ENCODE measurements around the gene TKT. TPM values are rescaled to one million over a fixed set of nuclear protein-coding genes. Genes with fewer than 3 reads are reported as not detected.

TKT gene
- total and polyA plus RNA-seq, 2 of the 8 experiments (the other 6 are each of a cell fraction or from before 2014, with no cell fraction given), result 418 to 986 TPM

DNA sequence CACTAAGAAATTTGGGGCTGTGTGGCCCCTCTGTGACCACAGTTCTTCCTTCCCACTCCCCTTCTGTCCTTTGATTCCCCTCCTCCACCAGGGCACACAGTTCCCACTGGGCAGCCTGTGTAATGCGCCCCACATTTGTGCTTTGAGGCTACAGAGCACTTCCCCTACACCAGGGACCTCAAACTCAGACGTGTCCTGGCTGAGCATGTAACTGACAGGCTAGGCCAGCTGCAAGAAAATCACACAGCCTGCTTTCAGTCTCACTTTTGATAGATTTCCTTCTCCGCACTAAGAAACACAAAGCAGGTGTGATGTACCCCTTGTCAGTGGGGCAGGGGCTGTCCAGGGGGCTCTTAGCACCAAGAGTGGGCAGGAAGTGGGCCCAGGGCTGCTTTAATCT, 65.2 kb downstream of the TKT start:
- DNase-seq (ENCODE audit: low read depth in 1 of 2, low spot score in 2 of 2) (no peak), FAIRE-seq (no peak)
- no peak overlapping the region for H2BK20ac ChIP-seq (ENCODE audit: low read length)
- no peak overlapping the region for H3K4me2 ChIP-seq (ENCODE audit: insufficient read depth in 1 of 2, low read depth in 2 of 2, low read length in 2 of 2)
- no peaks in the 10 kb centered on the region for H3K9me3 ChIP-seq (ENCODE audit: insufficient read depth in 2 of 2, low read depth in 1 of 2, low read length in 1 of 2)
- H2BK12ac ChIP-seq (ENCODE audit: low read depth, low read length), result no peak overlapping the region
- H3K4me1 ChIP-seq (replicated peaks in 1 of 4; ENCODE audit: control insufficient read depth in 3 of 4, insufficient read depth in 4 of 4, low read length in 3 of 4), result peaks cover 0 to 13% (median 9%) of the 10 kb centered on the region in 4 experiments; a peak in 5 of 7 replicates
- 85% methylated on average over 3 of the region's 3 CpGs; no CpG with 5 or more reads in 1 of the 2 experiments for WGBS, 2 experiments (ENCODE audit: extremely low coverage in 1 of 2, insufficient coverage in 1 of 2, insufficient read length in 1 of 2, insufficient replicate concordance in 2 of 2, low coverage in 1 of 2, low lambda C conversion rate in 2 of 2, missing lambda C conversion rate in 1 of 2)
- no peak overlapping the region for H2BK120ac ChIP-seq (replicated peaks; ENCODE audit: low read depth, low read length)
- H4K5ac ChIP-seq (ENCODE audit: insufficient read length, low read depth, low read length), result no peak overlapping the region
- H2AK5ac ChIP-seq (ENCODE audit: low read depth, low read length), result no peak overlapping the region
- H4K91ac ChIP-seq (replicated peaks; ENCODE audit: insufficient read length, low read length), result no peak overlapping the region
- no peak overlapping the region for H2BK15ac ChIP-seq (ENCODE audit: low read length)
- H3K27ac ChIP-seq (ENCODE audit: low read depth, low read length), result no peak overlapping the region
- no peaks in the 10 kb centered on the region for H4K20me1 ChIP-seq (replicated peaks in 1 of 2; ENCODE audit: control insufficient read depth in 1 of 2, insufficient read depth in 2 of 2, low read length in 2 of 2)
- H3K23ac ChIP-seq (ENCODE audit: insufficient read length), result no peak overlapping the region
- H3K4ac ChIP-seq (replicated peaks; ENCODE audit: insufficient read length, low read depth, low read length), result no peak overlapping the region
- H2AFZ ChIP-seq (ENCODE audit: low read length), result no peak overlapping the region
- TF ChIP-seq EP300 (IDR thresholded peaks at IDR 0.05; ENCODE audit: borderline replicate concordance in 1 of 2, low read depth in 2 of 2, low read length in 2 of 2) (no peak), TAF7 (optimal IDR thresholded peaks at IDR 0.05; ENCODE audit: borderline replicate concordance, low read depth, low read length) (no peak), CBX5 (IDR thresholded peaks at IDR 0.05; ENCODE audit: low read depth, low read length) (no peak), SP2 (IDR thresholded peaks at IDR 0.05; ENCODE audit: low read length) (no peak)
- no peaks in the 10 kb centered on the region; a peak in 1 of 7 replicates for H3K27me3 ChIP-seq (replicated peaks in 1 of 4; ENCODE audit: control insufficient read depth in 3 of 4, extremely low read depth in 1 of 4, insufficient read depth in 3 of 4, low read length in 3 of 4)
- CTCF ChIA-PET (ENCODE audit: partially characterized antibody), result interaction anchor here (1.0 to 2.8 kb wide), 4 partner anchors 22 to 76 kb away, joined by 3 to 14 read pairs (median 4); no protein-coding TSS in a partner anchor
- peaks cover 0 to 3% (median 0%) of the 10 kb centered on the region in 4 experiments; a peak in 2 of 8 replicates for H3K36me3 ChIP-seq (ENCODE audit: control insufficient read depth in 2 of 4, insufficient read depth in 4 of 4, low read length in 3 of 4)
- POLR2A ChIA-PET (ENCODE audit: partially characterized antibody), result no interaction called here
- no peaks in the 10 kb centered on the region for H3K79me1 ChIP-seq (ENCODE audit: low read depth, low read length)
- H3K79me2 ChIP-seq (ENCODE audit: control insufficient read depth in 1 of 2, insufficient read depth in 2 of 2, low read length in 2 of 2), result no peaks in the 10 kb centered on the region
- H3K14ac ChIP-seq (ENCODE audit: insufficient read length), result no peak overlapping the region
- H3K4me3 ChIP-seq (ENCODE audit: extremely low read depth in 1 of 4, insufficient read depth in 2 of 4, low read depth in 3 of 4, low read length in 4 of 4), result no peak overlapping the region
- H2BK5ac ChIP-seq (ENCODE audit: low read depth, low read length), result no peak overlapping the region
- no peak overlapping the region for H4K8ac ChIP-seq (ENCODE audit: extremely low read depth, insufficient read depth, low read length)
- no peak overlapping the region for H3K9ac ChIP-seq (replicated peaks in 1 of 4; ENCODE audit: extremely low read depth in 1 of 4, low read depth in 3 of 4, low read length in 3 of 4)
- no peak overlapping the region for H3K18ac ChIP-seq (ENCODE audit: extremely low read depth, low read length)
- H3K23me2 ChIP-seq (ENCODE audit: low read depth, low read length), result no peaks in the 10 kb centered on the region
- no peak overlapping the region for H3K56ac ChIP-seq (replicated peaks; ENCODE audit: insufficient read length, low read depth, low read length)

Measured in H1 (cell line).